Activated CD4-positive, alpha-beta T cell treated with anti-CD3 and anti-CD28 coated beads, Interleukin-2, amount 50 U/mL, for 4 hours (primary cell): ENCODE data around the gene TMEM41A.

ENCODE experiments used
- DNase-seq, 2 experiments: peaks; one replicate each; pipeline ENCODE4 v3.0.0-alpha.2; 2020

Gene TMEM41A

GRCh38 chr3:185498503-185499396 is at the start of gene TMEM41A:
TMEM41A (minus strand) TSS chr3:185499035; CDS start chr3:185498961, 74 bp downstream.
- peak; percentile 86 for DNase-seq

- DNase-seq, result no peak
These were observed 41.9 kb upstream of the TMEM41A start for GRCh38 chr3:185540695-185541094.

- no peak for DNase-seq
These were observed 41.1 kb upstream of the TMEM41A start for GRCh38 chr3:185539934-185540333.

GRCh38 chr3:185537369-185537970 is 38.6 kb upstream of the TMEM41A start:
- DNase-seq, result peak in 1 of 2 experiments; percentile 2

GRCh38 chr3:185534511-185534910 is 35.7 kb upstream of the TMEM41A start:
- DNase-seq, result no peak

- no peak for DNase-seq
These were observed 34.1 kb upstream of the TMEM41A start for GRCh38 chr3:185532901-185533300.

- DNase-seq, result no peak
These were observed 32.0 kb upstream of the TMEM41A start for GRCh38 chr3:185530856-185531255.

GRCh38 chr3:185528532-185528931 is 29.7 kb upstream of the TMEM41A start:
- no peak for DNase-seq

GRCh38 chr3:185527364-185527763 is 28.5 kb upstream of the TMEM41A start:
- no peak for DNase-seq

- no peak for DNase-seq
These were observed 27.6 kb upstream of the TMEM41A start for GRCh38 chr3:185526349-185526951.

GRCh38 chr3:185521349-185522138 is 22.7 kb upstream of the TMEM41A start:
- no peak for DNase-seq

- DNase-seq, result no peak
These were observed 20.2 kb upstream of the TMEM41A start for GRCh38 chr3:185519021-185519420.

- DNase-seq, result no peak
These were observed 18.7 kb upstream of the TMEM41A start for GRCh38 chr3:185517387-185518130.

GRCh38 chr3:185511711-185512110 is 12.9 kb upstream of the TMEM41A start:
- DNase-seq, result no peak

GRCh38 chr3:185508335-185508991 is 9.6 kb upstream of the TMEM41A start:
- DNase-seq, result no peak

GRCh38 chr3:185507883-185508282 is 9.0 kb upstream of the TMEM41A start:
- no peak for DNase-seq

GRCh38 chr3:185504636-185505035 is 5.8 kb upstream of the TMEM41A start:
- DNase-seq, result no peak

- no peak for DNase-seq
These were observed 4.7 kb upstream of the TMEM41A start for GRCh38 chr3:185503521-185503920.

GRCh38 chr3:185502987-185503386 is 4.2 kb upstream of the TMEM41A start:
- DNase-seq, result no peak

GRCh38 chr3:185490241-185490640 is 8.6 kb downstream of the TMEM41A start:
- DNase-seq, result no peak

- DNase-seq, result no peak
These were observed 9.4 kb downstream of the TMEM41A start for GRCh38 chr3:185489462-185489861.

- DNase-seq, result no peak
These were observed 10.4 kb downstream of the TMEM41A start for GRCh38 chr3:185488465-185488864.
